Chondrocyte (in vitro differentiated cells): ENCODE results near the gene TMEM63C. TPM values are rescaled to one million over a fixed set of nuclear protein-coding genes. Genes with fewer than 3 reads are reported as not detected.

Experiments
- DNase-seq: peaks from one replicate; pipeline ENCODE4 v3.0.0; 2021; ENCODE audit warnings: mixed read lengths, low spot score
- H3K27ac Mint-ChIP-seq: one replicate; pipeline ENCODE4 v1.8.0; 2021; ENCODE audit warnings: mild to moderate bottlenecking, moderate library complexity, mixed read lengths; ENCODE audit not compliant: unreplicated experiment
- H3K27me3 Mint-ChIP-seq: 2 replicates; pipeline ENCODE4 v1.8.0; 2021; ENCODE audit warnings: low read depth, mixed read lengths
- H3K36me3 Mint-ChIP-seq: 2 replicates; pipeline ENCODE4 v1.8.0; 2021; ENCODE audit warnings: low read depth, mixed read lengths
- H3K4me1 Mint-ChIP-seq: 2 replicates; pipeline ENCODE4 v1.8.0; 2021; ENCODE audit warnings: low read depth, mild to moderate bottlenecking, mixed read lengths
- H3K4me3 Mint-ChIP-seq: one replicate; pipeline ENCODE4 v1.8.0; 2021; ENCODE audit warnings: mild to moderate bottlenecking, moderate library complexity, mixed read lengths; ENCODE audit not compliant: unreplicated experiment
- H3K9me3 Mint-ChIP-seq: 2 replicates; pipeline ENCODE4 v1.8.0; 2021; ENCODE audit warnings: low read depth, mixed read lengths
- CTCF ChIP-seq: fragments of 200-600 bp; sonication (generic); IDR thresholded peaks from 2 replicates; pipeline ENCODE4 v1.5.0; 2021; ENCODE audit warnings: antibody characterized with exemption, mild to moderate bottlenecking, moderate library complexity
- total RNA-seq: library from RNA; stranded (reverse); gene quantifications from 3 replicates; pipeline ENCODE4 v1.2.1, GENCODE V29; 2021

The TMEM63C gene
- total RNA-seq, 1 donor from 2014 or later = 10.3 TPM

DNA sequence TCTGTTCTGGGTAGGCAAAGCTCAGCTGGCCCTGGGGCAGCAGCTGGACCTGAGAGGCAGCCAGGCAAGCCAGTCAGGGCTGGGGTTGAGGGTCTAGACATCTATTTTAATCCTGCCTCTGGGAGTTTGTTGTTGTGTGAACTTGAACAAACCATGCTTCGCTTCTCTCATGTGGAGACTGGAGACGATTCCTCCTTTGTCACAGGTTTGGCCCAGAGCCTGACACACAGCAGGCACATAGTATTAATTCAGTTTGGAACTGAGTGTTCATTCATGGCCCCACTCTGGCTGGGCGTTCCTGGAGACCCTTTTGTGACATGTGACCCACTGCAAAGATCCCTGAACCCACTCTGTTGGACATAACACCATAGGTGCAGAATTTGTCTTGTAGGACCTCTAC, 50.1 kb downstream of the TMEM63C start:
- TF ChIP-seq CTCF = no peak
- Mint-ChIP-seq H3K27ac (no peak overlapping the region), H3K36me3 (peaks cover 9% of the 10 kb centered on the region), H3K9me3 (peaks cover 7% of the 10 kb centered on the region), H3K27me3 (peaks cover 2% of the 10 kb centered on the region), H3K4me1 (no peaks in the 10 kb centered on the region), H3K4me3 (no peak overlapping the region)
- DNase-seq = no peak

GRCh38 chr14:77236814-77237213, 55.2 kb downstream of the TMEM63C start:
- no peak for TF ChIP-seq CTCF
- Mint-ChIP-seq H3K9me3 (no peaks in the 10 kb centered on the region), H3K27ac (no peak overlapping the region), H3K4me3 (no peak overlapping the region), H3K4me1 (no peaks in the 10 kb centered on the region), H3K27me3 (no peaks in the 10 kb centered on the region), H3K36me3 (peaks cover under 1% of the 10 kb centered on the region)
- DNase-seq = no peak

GRCh38 chr14:77238356-77238755, 56.8 kb downstream of the TMEM63C start:
- DNase-seq = no peak
- no peak overlapping the region for H3K4me3 Mint-ChIP-seq
- no peak for TF ChIP-seq CTCF
- no peaks in the 10 kb centered on the region for H3K27me3 Mint-ChIP-seq
- no peaks in the 10 kb centered on the region for H3K36me3 Mint-ChIP-seq
- H3K9me3 Mint-ChIP-seq = no peaks in the 10 kb centered on the region
- no peaks in the 10 kb centered on the region for H3K4me1 Mint-ChIP-seq
- H3K27ac Mint-ChIP-seq = no peak overlapping the region

- Mint-ChIP-seq H3K27ac (no peak overlapping the region), H3K27me3 (no peaks in the 10 kb centered on the region), H3K36me3 (peaks cover 2% of the 10 kb centered on the region), H3K9me3 (no peaks in the 10 kb centered on the region), H3K4me1 (no peaks in the 10 kb centered on the region), H3K4me3 (no peak overlapping the region)
- no peak for DNase-seq
- no peak for TF ChIP-seq CTCF
Observed at GRCh38 chr14:77238996-77239395, 57.4 kb downstream of the TMEM63C start.

GRCh38 chr14:77239412-77239811, 57.8 kb downstream of the TMEM63C start:
- DNase-seq = no peak
- Mint-ChIP-seq H3K9me3 (no peaks in the 10 kb centered on the region), H3K27me3 (no peaks in the 10 kb centered on the region), H3K4me1 (no peaks in the 10 kb centered on the region), H3K4me3 (no peak overlapping the region), H3K36me3 (peaks cover 3% of the 10 kb centered on the region), H3K27ac (no peak overlapping the region)
- no peak for TF ChIP-seq CTCF
